H1 (cell line): Measurements from ENCODE around the gene DIAPH2. TPM values are rescaled to one million over a fixed set of nuclear protein-coding genes. Genes with fewer than 3 reads are reported as not detected.

Experiments used
- CTCF ChIA-PET: fragments of 300-600 bp; sonication (Branson Sonifier 250); formaldehyde crosslinking; loops from one replicate; lab custom pipeline; 2021; ENCODE audit not compliant: partially characterized antibody; lab: Charles Lee
- POLR2A ChIA-PET: fragments of 300-600 bp; sonication (Branson Sonifier 250); formaldehyde crosslinking; loops from one replicate; lab custom pipeline; 2021; ENCODE audit warnings: inconsistent platforms; ENCODE audit not compliant: partially characterized antibody; lab: Charles Lee
- DNase-seq, 2 experiments: peaks; one replicate each; pipeline versions ENCODE4 v3.0.0 to v3.0.0-alpha.2; 2010 to 2022; ENCODE audit warnings: low spot score in 2 of 2, low read depth in 1 of 2, mixed read lengths in 1 of 2
- FAIRE-seq: peaks from 2 replicates; lab custom pipeline; 2011; peaks lifted over from hg19 to GRCh38; lab: Jason Lieb, UNC
- H2AFZ ChIP-seq: 2 replicates; pipeline ENCODE4 v1.8.1; 2012; ENCODE audit warnings: low read length, inconsistent platforms
- H2AK5ac ChIP-seq: 2 replicates; pipeline ENCODE4 v1.6.1; 2013; ENCODE audit warnings: low read depth, low read length
- H2BK120ac ChIP-seq: replicated peaks from 2 replicates; pipeline ENCODE3; 2013; ENCODE audit warnings: low read depth, low read length, inconsistent platforms
- H2BK12ac ChIP-seq: 2 replicates; pipeline ENCODE4 v1.6.1; 2013; ENCODE audit warnings: low read depth, low read length
- H2BK15ac ChIP-seq: 2 replicates; pipeline ENCODE4 v1.6.1; 2013; ENCODE audit warnings: low read length
- H2BK20ac ChIP-seq: 2 replicates; pipeline ENCODE4 v1.6.1; 2013; ENCODE audit warnings: low read length
- H2BK5ac ChIP-seq: 2 replicates; pipeline ENCODE4 v1.6.1; 2013; ENCODE audit warnings: low read depth, low read length
- H3K14ac ChIP-seq: 2 replicates; pipeline ENCODE4 v1.6.1; 2013; ENCODE audit warnings: inconsistent platforms; ENCODE audit not compliant: insufficient read length
- H3K18ac ChIP-seq: 2 replicates; pipeline ENCODE4 v1.6.1; 2013; ENCODE audit warnings: low read length; ENCODE audit errors: extremely low read depth
- H3K23ac ChIP-seq: 2 replicates; pipeline ENCODE4 v1.6.1; 2013; ENCODE audit warnings: inconsistent platforms; ENCODE audit not compliant: insufficient read length
- H3K23me2 ChIP-seq: 2 replicates; pipeline ENCODE4 v1.6.1; 2013; ENCODE audit warnings: low read depth, low read length
- H3K27ac ChIP-seq: 2 replicates; pipeline ENCODE4 v1.6.1; 2011; ENCODE audit warnings: low read depth, low read length, inconsistent platforms
- H3K27me3 ChIP-seq, 4 experiments: replicated peaks in 1 of 4; 1 replicate in 1 of 4; 2 replicates in 3 of 4; pipeline versions ENCODE4 v1.6.1 to v1.8.1; 2011 to 2013; ENCODE audit warnings: low read length in 3 of 4, mild to moderate bottlenecking in 3 of 4, inconsistent platforms in 2 of 4, mixed read lengths in 2 of 4, moderate library complexity in 1 of 4; ENCODE audit not compliant: control insufficient read depth in 3 of 4, insufficient read depth in 3 of 4; ENCODE audit errors: extremely low read depth in 1 of 4
- H3K36me3 ChIP-seq, 4 experiments: 2 replicates each; pipeline versions ENCODE4 v1.6.1 to v1.8.1; 2011 to 2013; ENCODE audit warnings: mild to moderate bottlenecking in 4 of 4, low read length in 3 of 4, moderate library complexity in 2 of 4, control low read depth in 1 of 4, inconsistent platforms in 1 of 4; ENCODE audit not compliant: insufficient read depth in 4 of 4, control insufficient read depth in 2 of 4
- H3K4ac ChIP-seq: replicated peaks from 2 replicates; pipeline ENCODE3; 2013; ENCODE audit warnings: low read length, low read depth, mixed read lengths, inconsistent platforms; ENCODE audit not compliant: insufficient read length
- H3K4me1 ChIP-seq, 4 experiments: replicated peaks in 1 of 4; 1 replicate in 1 of 4; 2 replicates in 3 of 4; pipeline versions ENCODE4 v1.6.1 to v1.8.1; 2011 to 2013; ENCODE audit warnings: low read length in 3 of 4, inconsistent platforms in 2 of 4, mixed read lengths in 1 of 4; ENCODE audit not compliant: insufficient read depth in 4 of 4, control insufficient read depth in 3 of 4
- H3K4me2 ChIP-seq, 2 experiments: 2 replicates each; pipeline versions ENCODE4 v1.6.1 to v1.8.1; 2011 to 2013; ENCODE audit warnings: low read depth in 2 of 2, low read length in 2 of 2, control low read depth in 1 of 2, inconsistent platforms in 1 of 2, mild to moderate bottlenecking in 1 of 2; ENCODE audit not compliant: insufficient read depth in 1 of 2
- H3K4me3 ChIP-seq, 4 experiments: fragments of 200-600, 300-600 bp in 1 of 4; sonication (generic), shearing (Covaris generic), sonication (Bioruptor Twin) in 1 of 4; 2 replicates each; pipeline versions ENCODE4 v1.5.1 to v1.8.1; 2011 to 2016; ENCODE audit warnings: low read length in 4 of 4, low read depth in 3 of 4, control low read depth in 2 of 4, inconsistent platforms in 2 of 4, mild to moderate bottlenecking in 2 of 4, mixed read lengths in 1 of 4, moderate library complexity in 1 of 4; ENCODE audit not compliant: insufficient read depth in 2 of 4; ENCODE audit errors: extremely low read depth in 1 of 4
- H3K56ac ChIP-seq: replicated peaks from 2 replicates; pipeline ENCODE3; 2013; ENCODE audit warnings: low read depth, mild to moderate bottlenecking, mixed read lengths, low read length, inconsistent platforms; ENCODE audit not compliant: insufficient read length
- H3K79me1 ChIP-seq: 2 replicates; pipeline ENCODE4 v1.6.1; 2013; ENCODE audit warnings: low read depth, low read length, control low read depth
- H3K79me2 ChIP-seq, 2 experiments: 2 replicates each; pipeline versions ENCODE4 v1.6.1 to v1.8.1; 2012 to 2013; ENCODE audit warnings: low read length in 2 of 2, mild to moderate bottlenecking in 2 of 2, inconsistent platforms in 1 of 2; ENCODE audit not compliant: insufficient read depth in 2 of 2, control insufficient read depth in 1 of 2
- H3K9ac ChIP-seq, 4 experiments: replicated peaks in 1 of 4; 1 replicate in 1 of 4; 2 replicates in 3 of 4; pipeline versions ENCODE4 v1.6.1 to v1.8.1; 2011 to 2013; ENCODE audit warnings: low read depth in 3 of 4, low read length in 3 of 4, control low read depth in 2 of 4, mild to moderate bottlenecking in 2 of 4, moderate library complexity in 2 of 4, inconsistent platforms in 1 of 4; ENCODE audit errors: extremely low read depth in 1 of 4
- H3K9me3 ChIP-seq, 2 experiments: 2 replicates each; pipeline versions ENCODE4 v1.6.1 to v1.8.1; 2012 to 2013; ENCODE audit warnings: mild to moderate bottlenecking in 2 of 2, moderate library complexity in 2 of 2, control low read depth in 1 of 2, inconsistent platforms in 1 of 2, low read depth in 1 of 2, low read length in 1 of 2, mixed read lengths in 1 of 2; ENCODE audit not compliant: insufficient read depth in 2 of 2
- H4K20me1 ChIP-seq, 2 experiments: replicated peaks in 1 of 2; 2 replicates each; pipeline versions ENCODE3 to v1.8.1; 2011 to 2013; ENCODE audit warnings: inconsistent platforms in 2 of 2, low read length in 2 of 2, mild to moderate bottlenecking in 1 of 2; ENCODE audit not compliant: insufficient read depth in 2 of 2, control insufficient read depth in 1 of 2
- H4K5ac ChIP-seq: 2 replicates; pipeline ENCODE4 v1.6.1; 2013; ENCODE audit warnings: low read length, low read depth, mixed read lengths, inconsistent platforms; ENCODE audit not compliant: insufficient read length
- H4K8ac ChIP-seq: 2 replicates; pipeline ENCODE4 v1.8.0; 2013; ENCODE audit warnings: mild to moderate bottlenecking, moderate library complexity, low read length, inconsistent platforms; ENCODE audit not compliant: insufficient read depth; ENCODE audit errors: extremely low read depth
- H4K91ac ChIP-seq: replicated peaks from 2 replicates; pipeline ENCODE3; 2013; ENCODE audit warnings: low read length, mixed read lengths, inconsistent platforms; ENCODE audit not compliant: insufficient read length
- BRCA1 ChIP-seq: IDR thresholded peaks from 2 replicates; pipeline ENCODE4 v1.6.1; 2012; ENCODE audit warnings: low read depth, low read length, improper control_type of control experiment
- EGR1 ChIP-seq: IDR thresholded peaks from 2 replicates; pipeline ENCODE4 v1.6.1; 2011; ENCODE audit warnings: low read depth, low read length, borderline replicate concordance
- FOSL1 ChIP-seq: IDR thresholded peaks from 2 replicates; pipeline ENCODE4 v1.6.1; 2011; ENCODE audit warnings: mild to moderate bottlenecking, low read depth, low read length, moderate library complexity; ENCODE audit not compliant: insufficient read depth
- NRF1 ChIP-seq: IDR thresholded peaks from 2 replicates; pipeline ENCODE4 v1.6.1; 2011; ENCODE audit warnings: mild to moderate bottlenecking, low read depth, low read length, improper control_type of control experiment
- POLR2A ChIP-seq, 2 experiments: IDR thresholded peaks; 1 replicate in 1 of 2; 2 replicates in 1 of 2; pipeline ENCODE4 v1.6.1; 2011; ENCODE audit warnings: low read depth in 2 of 2, low read length in 2 of 2, mild to moderate bottlenecking in 2 of 2; ENCODE audit errors: control extremely low read depth in 1 of 2
- TAF7 ChIP-seq: optimal IDR thresholded peaks from 2 replicates; pipeline ENCODE3; 2011; ENCODE audit warnings: low read depth, mild to moderate bottlenecking, inconsistent platforms, low read length, moderate library complexity, borderline replicate concordance
- whole genome bisulfite sequencing, 2 experiments: shearing (Covaris generic) in 1 of 2; methylation state at CpG; one replicate each; pipeline versions ENCODE4 v1.1.6 to v1.1.7; 2013 to 2015; ENCODE audit warnings: low lambda C conversion rate in 2 of 2, mixed read lengths in 2 of 2, inconsistent platforms in 1 of 2, low coverage in 1 of 2, missing lambda C conversion rate in 1 of 2; ENCODE audit not compliant: insufficient replicate concordance in 2 of 2, insufficient coverage in 1 of 2, insufficient read length in 1 of 2; ENCODE audit errors: extremely low coverage in 1 of 2, missing lambda C conversion rate in 1 of 2; 5-methylcytosine and 5-hydroxymethylcytosine counted together
- polyA plus RNA-seq, 7 experiments: library from polyadenylated mRNA; depleted of rRNA in 3 of 7; stranded (reverse) in 5 of 7; unstranded in 2 of 7; fragments of >200 nt in 5 of 7; fragments of 200-250 nt in 2 of 7; gene quantifications; 1 replicate in 5 of 7; 2 replicates in 1 of 7; 4 replicates in 1 of 7; pipeline versions ENCODE4 v1.2.1 to v1.2.3, GENCODE V29; 2011 to 2013; ENCODE audit warnings: missing spikeins in 2 of 7, mixed read lengths in 2 of 7
- total RNA-seq: library from RNA; stranded (reverse); fragmentation: NEBNext Ultra II Directional; extraction: Animal tissue kit (Norgen Biotek cat#: 25700); gene quantifications from 2 replicates; pipeline ENCODE4 v1.2.1, GENCODE V29; 2021

The DIAPH2 gene
- total and polyA plus RNA-seq, 2 of the 8 experiments (the other 6 are each of a cell fraction or from before 2014, with no cell fraction given), result 4.4 to 24.3 TPM

DNA sequence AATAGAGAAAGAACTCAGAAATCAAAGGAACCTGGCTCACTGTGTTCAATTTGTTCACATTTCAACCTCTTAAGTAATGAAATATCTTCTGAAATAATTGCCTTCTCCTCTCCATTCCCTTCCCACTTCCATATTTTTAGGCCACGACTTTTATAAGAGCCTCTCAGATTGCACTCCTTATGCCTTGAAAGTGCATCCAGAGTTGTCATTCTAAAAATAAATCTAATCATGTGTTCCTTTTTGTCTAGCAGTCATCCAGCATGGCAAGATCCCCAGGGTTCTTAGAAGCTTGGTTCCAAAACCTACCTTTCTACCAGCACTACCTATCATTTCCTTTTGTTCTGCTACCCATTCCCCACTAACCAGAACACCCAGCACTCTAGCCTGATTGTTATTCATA is 156.7 kb downstream of the DIAPH2 start:
- H2AK5ac ChIP-seq, result no peak overlapping the region
- H3K27me3 ChIP-seq, result no peaks in the 10 kb centered on the region
- 78% methylated on average over 1 of the region's 1 CpG; no CpG with 5 or more reads in 1 of the 2 experiments for WGBS, 2 experiments
- H3K4me1 ChIP-seq, result peaks cover 0 to 11% (median 4%) of the 10 kb centered on the region in 4 experiments; a peak in 4 of 7 replicates
- no peak overlapping the region for H2BK20ac ChIP-seq
- no peak overlapping the region for H3K14ac ChIP-seq
- no peaks in the 10 kb centered on the region for H3K9me3 ChIP-seq
- no peak overlapping the region for H4K5ac ChIP-seq
- H2AFZ ChIP-seq, result no peak overlapping the region
- ChIA-PET POLR2A (no interaction called here), CTCF (no interaction called here)
- H2BK12ac ChIP-seq, result no peak overlapping the region
- DNase-seq, result no peak
- no peak overlapping the region for H2BK120ac ChIP-seq
- H3K18ac ChIP-seq, result no peak overlapping the region
- no peaks in the 10 kb centered on the region for H3K79me1 ChIP-seq
- no peak overlapping the region for H4K8ac ChIP-seq
- no peaks in the 10 kb centered on the region for H3K79me2 ChIP-seq
- H2BK5ac ChIP-seq, result no peak overlapping the region
- H4K91ac ChIP-seq, result no peak overlapping the region
- H3K23ac ChIP-seq, result no peak overlapping the region
- H3K9ac ChIP-seq, result no peak overlapping the region
- H3K23me2 ChIP-seq, result no peaks in the 10 kb centered on the region
- no peaks in the 10 kb centered on the region for H4K20me1 ChIP-seq
- no peak overlapping the region for H3K4me3 ChIP-seq
- peak overlapping the region; percentile 28 to 54; a peak in 2 of 4 replicates for H3K4me2 ChIP-seq
- H2BK15ac ChIP-seq, result no peak overlapping the region
- no peak overlapping the region for H3K27ac ChIP-seq
- H3K36me3 ChIP-seq, result no peaks in the 10 kb centered on the region
- H3K4ac ChIP-seq, result no peak overlapping the region
- H3K56ac ChIP-seq, result no peak overlapping the region
- no peak for FAIRE-seq
- TF ChIP-seq TAF7 (no peak), BRCA1 (no peak), POLR2A (IDR thresholded peaks at IDR 0.05; ENCODE audit: control extremely low read depth in 1 of 2, low read depth in 2 of 2, low read length in 2 of 2) (no peak), FOSL1 (no peak), NRF1 (no peak), EGR1 (no peak)
